Glutamatergic neuron (in vitro differentiated cells): ENCODE data around the gene LNP1. TPM values are rescaled to one million over a fixed set of nuclear protein-coding genes. Genes with fewer than 3 reads are reported as not detected.

Experiments used
- DNase-seq: peaks from one replicate; pipeline ENCODE4 v3.0.0; 2022
- H3K27ac Mint-ChIP-seq: one replicate; pipeline ENCODE4 v1.8.0; 2020; ENCODE audit warnings: mild to moderate bottlenecking, mixed read lengths, inconsistent platforms; ENCODE audit not compliant: unreplicated experiment
- H3K27me3 Mint-ChIP-seq: one replicate; pipeline ENCODE4 v1.8.0; 2020; ENCODE audit warnings: mild to moderate bottlenecking, moderate library complexity, mixed read lengths, inconsistent platforms; ENCODE audit not compliant: unreplicated experiment
- H3K36me3 Mint-ChIP-seq: one replicate; pipeline ENCODE4 v1.8.0; 2020; ENCODE audit warnings: mild to moderate bottlenecking, mixed read lengths, inconsistent platforms; ENCODE audit not compliant: unreplicated experiment
- H3K4me1 Mint-ChIP-seq: one replicate; pipeline ENCODE4 v1.8.0; 2020; ENCODE audit warnings: mild to moderate bottlenecking, low read depth, mixed read lengths, inconsistent platforms; ENCODE audit not compliant: unreplicated experiment
- H3K4me3 Mint-ChIP-seq: one replicate; pipeline ENCODE4 v1.8.0; 2020; ENCODE audit warnings: mild to moderate bottlenecking, mixed read lengths, inconsistent platforms; ENCODE audit not compliant: unreplicated experiment
- H3K9me3 Mint-ChIP-seq: one replicate; pipeline ENCODE4 v1.8.0; 2020; ENCODE audit warnings: mild to moderate bottlenecking, moderate library complexity, mixed read lengths, inconsistent platforms; ENCODE audit not compliant: unreplicated experiment
- CTCF ChIP-seq: fragments of 200-600 bp; sonication (generic); IDR thresholded peaks from one replicate; pipeline ENCODE4 v1.5.0; 2021; ENCODE audit not compliant: partially characterized antibody, unreplicated experiment
- total RNA-seq: library from RNA; stranded (reverse); fragmentation: NEBNext Ultra II Directional; extraction: Animal tissue kit (Norgen Biotek cat#: 25700); gene quantifications from one replicate; pipeline ENCODE4 v1.2.1, GENCODE V29; 2021; ENCODE audit not compliant: unreplicated experiment

The LNP1 gene
- total RNA-seq, 1 donor from 2014 or later, result 2.0 TPM

- Mint-ChIP-seq H3K36me3 (no peaks in the 10 kb centered on the region), H3K4me1 (no peaks in the 10 kb centered on the region), H3K27me3 (no peaks in the 10 kb centered on the region), H3K9me3 (no peaks in the 10 kb centered on the region), H3K27ac (no peak overlapping the region), H3K4me3 (no peak overlapping the region)
- no peak for DNase-seq
- no peak for TF ChIP-seq CTCF
These were observed 32.9 kb upstream of the LNP1 start for GRCh38 chr3:100368441-100368840.

- TF ChIP-seq CTCF, result no peak
- H3K36me3 Mint-ChIP-seq, result no peaks in the 10 kb centered on the region
- H3K27me3 Mint-ChIP-seq, result no peaks in the 10 kb centered on the region
- H3K4me3 Mint-ChIP-seq, result no peak overlapping the region
- H3K9me3 Mint-ChIP-seq, result no peaks in the 10 kb centered on the region
- no peak for DNase-seq
- no peaks in the 10 kb centered on the region for H3K4me1 Mint-ChIP-seq
- no peak overlapping the region for H3K27ac Mint-ChIP-seq
These were observed 30.6 kb upstream of the LNP1 start for GRCh38 chr3:100370756-100371155.

GRCh38 chr3:100374521-100374920 lies 26.8 kb upstream of the LNP1 start:
- no peaks in the 10 kb centered on the region for H3K36me3 Mint-ChIP-seq

GRCh38 chr3:100376301-100376700 lies 25.0 kb upstream of the LNP1 start:
- H3K36me3 Mint-ChIP-seq, result no peaks in the 10 kb centered on the region
- no peak overlapping the region for H3K27ac Mint-ChIP-seq
- no peaks in the 10 kb centered on the region for H3K27me3 Mint-ChIP-seq
- no peak for DNase-seq
- H3K4me3 Mint-ChIP-seq, result no peak overlapping the region
- no peak for TF ChIP-seq CTCF
- no peaks in the 10 kb centered on the region for H3K9me3 Mint-ChIP-seq
- no peaks in the 10 kb centered on the region for H3K4me1 Mint-ChIP-seq

More at GRCh38 chr3:100374521-100374920, 26.8 kb upstream of the LNP1 start:
- no peak overlapping the region for H3K27ac Mint-ChIP-seq
- no peak for TF ChIP-seq CTCF
- DNase-seq, result no peak
- no peaks in the 10 kb centered on the region for H3K27me3 Mint-ChIP-seq
- H3K4me3 Mint-ChIP-seq, result no peak overlapping the region
- no peaks in the 10 kb centered on the region for H3K4me1 Mint-ChIP-seq
- H3K9me3 Mint-ChIP-seq, result no peaks in the 10 kb centered on the region

GRCh38 chr3:100384733-100385525 lies 16.4 kb upstream of the LNP1 start:
- Mint-ChIP-seq H3K9me3 (no peaks in the 10 kb centered on the region), H3K4me1 (no peaks in the 10 kb centered on the region), H3K27me3 (peaks cover 2% of the 10 kb centered on the region), H3K36me3 (peaks cover 3% of the 10 kb centered on the region), H3K4me3 (no peak overlapping the region), H3K27ac (no peak overlapping the region)
- TF ChIP-seq CTCF, result no peak
- DNase-seq, result no peak
